Measurements from ENCODE around the gene LSM2. TPM values are rescaled to one million over a fixed set of nuclear protein-coding genes. Genes with fewer than 3 reads are reported as not detected.
A peak's percentile ranks its signal among the peaks of the same experiment; 100 is the strongest.
"Not testable (repeated sequence)": the region's sequence is repeated elsewhere in the genome, so short reads cannot be mapped to it uniquely, and the experiment has no call there.

Gene LSM2
- 45.3 and 52.4 TPM in 2 replicates for total RNA-seq
- total RNA-seq (2013) = 52.3 TPM
- 37.7 and 57.4 TPM in 2 replicates for polyA plus RNA-seq
- polyA minus RNA-seq = 29.7 and 35.2 TPM in 2 replicates

GRCh38 chr6:31806470-31807272 lies at the start of gene LSM2:
Gene LSM2, minus strand, starts transcription at chr6:31806966. Its CDS starts 209 bp downstream, at chr6:31806757.
- H3K4me2 ChIP-seq (replicated peaks; ENCODE audit: low read depth, low read length, poor library complexity, severe bottlenecking) = peak within 1 kb of the TSS; percentile 86
- TF ChIP-seq EZH2 (IDR thresholded peaks at IDR 0.05; ENCODE audit: borderline replicate concordance, insufficient read depth, low read depth, low read length, poor library complexity, severe bottlenecking) (no peak), CTCF (IDR thresholded peaks at IDR 0.05) (peak; percentile 34)
- POLR2A ChIA-PET = interaction anchor here (0.5 to 2.8 kb wide), 18 partner anchors 9 to 596 kb away, joined by 3 to 38 read pairs (median 4); partner anchors contain the start of genes DDAH2, DXO, HSPA1A and HSPA1B
- no peaks in the 10 kb centered on the region for H3K9me3 ChIP-seq (ENCODE audit: control extremely low read depth in 1 of 3, control insufficient read depth in 2 of 3, insufficient read depth in 1 of 3, low read length in 2 of 3)
- H3K27ac ChIP-seq (ENCODE audit: low read length in 2 of 2) = peak within 1 kb of the TSS; percentile 77 to 93
- DNase-seq (peak; percentile 97), ATAC-seq (ENCODE audit: low read depth) (peak; percentile 98)
- H3K4me1 Mint-ChIP-seq = peaks cover 16% of the 10 kb centered on the region
- H4K20me1 ChIP-seq (ENCODE audit: control insufficient read depth, insufficient read depth, low read length, poor library complexity, severe bottlenecking) = no peaks in the 10 kb centered on the region
- H3K4me1 ChIP-seq (ENCODE audit: control insufficient read depth in 2 of 2, insufficient read depth in 2 of 2, low read length in 2 of 2) = peaks cover 8 to 11% of the 10 kb centered on the region in 2 donors
- H3K79me2 ChIP-seq (ENCODE audit: control insufficient read depth, insufficient read depth, low read length) = peaks cover 21% of the 10 kb centered on the region
- intact Hi-C loops (cut with micrococcal nuclease) = loop anchor here (1.0 to 5.0 kb wide), 4 partner anchors 10 to 184 kb away; partner anchors contain the start of gene PRRC2A
- H2AFZ ChIP-seq (ENCODE audit: insufficient read depth, low read depth, low read length, poor library complexity, severe bottlenecking) = peak within 1 kb of the TSS; percentile 99
- H3K9ac ChIP-seq (ENCODE audit: low read length) = peak within 1 kb of the TSS; percentile 94
- WGBS (ENCODE audit: insufficient coverage) = under 1% methylated on average over 41 of the region's 51 CpGs
- no peaks in the 10 kb centered on the region for H3K9me3 Mint-ChIP-seq (ENCODE audit: insufficient read depth)
- no peaks in the 10 kb centered on the region for H3K27me3 Mint-ChIP-seq
- H3K27me3 ChIP-seq (replicated peaks in 1 of 4; ENCODE audit: control extremely low read depth in 1 of 4, control insufficient read depth in 3 of 4, insufficient read depth in 4 of 4, low read length in 3 of 4) = no peaks in the 10 kb centered on the region
- peak within 1 kb of the TSS; percentile 68 to 84 (median 84) for H3K4me3 ChIP-seq (ENCODE audit: control extremely low read depth in 1 of 5, extremely low read depth in 1 of 5, insufficient read depth in 1 of 5, low read depth in 2 of 5, low read length in 4 of 5)
- H3K4me3 Mint-ChIP-seq = peak within 1 kb of the TSS; percentile 87
- CTCF ChIA-PET = interaction anchor here (0.6 to 3.3 kb wide), 17 partner anchors 8 to 290 kb away, joined by 3 to 20 read pairs (median 5); partner anchors contain the start of genes ABHD16A, BAG6, HSPA1A and HSPA1L
- H3K36me3 ChIP-seq (replicated peaks in 1 of 2; ENCODE audit: control extremely low read depth in 1 of 2, control insufficient read depth in 1 of 2, extremely low read depth in 1 of 2, insufficient read depth in 2 of 2, low read length in 1 of 2) = peaks cover 0 to 4% of the 10 kb centered on the region in 2 experiments
- H3K27ac Mint-ChIP-seq = peak within 1 kb of the TSS; percentile 88

GRCh38 chr6:31851980-31852718 lies 45.4 kb upstream of the LSM2 start:
- H3K79me2 ChIP-seq (ENCODE audit: control insufficient read depth, insufficient read depth, low read length); H3K4me3 ChIP-seq (ENCODE audit: control extremely low read depth in 1 of 5, extremely low read depth in 1 of 5, insufficient read depth in 1 of 5, low read depth in 2 of 5, low read length in 4 of 5); DNase-seq; intact Hi-C loops (cut with micrococcal nuclease); H3K4me1 ChIP-seq (ENCODE audit: control insufficient read depth in 2 of 2, insufficient read depth in 2 of 2, low read length in 2 of 2); H3K4me3 Mint-ChIP-seq; POLR2A ChIA-PET; ATAC-seq (ENCODE audit: low read depth); H3K9me3 Mint-ChIP-seq (ENCODE audit: insufficient read depth); H2AFZ ChIP-seq (ENCODE audit: insufficient read depth, low read depth, low read length, poor library complexity, severe bottlenecking); H3K27me3 ChIP-seq (replicated peaks in 1 of 4; ENCODE audit: control extremely low read depth in 1 of 4, control insufficient read depth in 3 of 4, insufficient read depth in 4 of 4, low read length in 3 of 4); H4K20me1 ChIP-seq (ENCODE audit: control insufficient read depth, insufficient read depth, low read length, poor library complexity, severe bottlenecking); H3K27ac Mint-ChIP-seq; H3K27me3 Mint-ChIP-seq; H3K4me2 ChIP-seq (replicated peaks; ENCODE audit: low read depth, low read length, poor library complexity, severe bottlenecking); H3K27ac ChIP-seq (ENCODE audit: low read length in 2 of 2); H3K9me3 ChIP-seq (ENCODE audit: control extremely low read depth in 1 of 3, control insufficient read depth in 2 of 3, insufficient read depth in 1 of 3, low read length in 2 of 3); CTCF ChIA-PET; H3K36me3 ChIP-seq (replicated peaks in 1 of 2; ENCODE audit: control extremely low read depth in 1 of 2, control insufficient read depth in 1 of 2, extremely low read depth in 1 of 2, insufficient read depth in 2 of 2, low read length in 1 of 2); H3K4me1 Mint-ChIP-seq; H3K9ac ChIP-seq (ENCODE audit: low read length): not testable (repeated sequence)
- 96% methylated on average over 30 of the region's 35 CpGs for whole genome bisulfite sequencing (ENCODE audit: insufficient coverage)
